ENCODE results near the gene PROX2.

DNA sequence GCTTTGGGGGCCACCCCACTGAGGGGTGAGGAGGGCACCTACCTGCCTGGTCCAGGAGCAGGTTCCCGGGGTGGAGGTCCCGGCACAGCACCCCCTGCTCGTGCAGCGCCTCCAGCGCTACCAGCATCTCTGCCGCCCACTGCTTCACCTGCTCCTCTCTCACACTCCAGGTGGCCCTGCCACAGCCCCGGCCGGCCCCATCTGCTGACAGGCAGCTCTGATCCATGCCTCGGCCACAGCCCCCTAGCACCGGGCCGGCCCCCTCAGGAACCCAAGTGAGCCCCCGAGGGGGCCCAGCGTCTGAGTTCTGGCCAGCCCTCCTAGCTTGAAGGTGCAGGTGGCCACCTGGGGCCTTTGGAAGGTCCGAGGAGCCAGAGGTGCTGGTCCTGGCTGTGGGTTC lies 33.6 kb upstream of the PROX2 start:
- TF ChIP-seq, protein P1, sequence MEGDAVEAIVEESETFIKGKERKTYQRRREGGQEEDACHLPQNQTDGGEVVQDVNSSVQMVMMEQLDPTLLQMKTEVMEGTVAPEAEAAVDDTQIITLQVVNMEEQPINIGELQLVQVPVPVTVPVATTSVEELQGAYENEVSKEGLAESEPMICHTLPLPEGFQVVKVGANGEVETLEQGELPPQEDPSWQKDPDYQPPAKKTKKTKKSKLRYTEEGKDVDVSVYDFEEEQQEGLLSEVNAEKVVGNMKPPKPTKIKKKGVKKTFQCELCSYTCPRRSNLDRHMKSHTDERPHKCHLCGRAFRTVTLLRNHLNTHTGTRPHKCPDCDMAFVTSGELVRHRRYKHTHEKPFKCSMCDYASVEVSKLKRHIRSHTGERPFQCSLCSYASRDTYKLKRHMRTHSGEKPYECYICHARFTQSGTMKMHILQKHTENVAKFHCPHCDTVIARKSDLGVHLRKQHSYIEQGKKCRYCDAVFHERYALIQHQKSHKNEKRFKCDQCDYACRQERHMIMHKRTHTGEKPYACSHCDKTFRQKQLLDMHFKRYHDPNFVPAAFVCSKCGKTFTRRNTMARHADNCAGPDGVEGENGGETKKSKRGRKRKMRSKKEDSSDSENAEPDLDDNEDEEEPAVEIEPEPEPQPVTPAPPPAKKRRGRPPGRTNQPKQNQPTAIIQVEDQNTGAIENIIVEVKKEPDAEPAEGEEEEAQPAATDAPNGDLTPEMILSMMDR (conservative IDR thresholded peaks at IDR 0.05; ENCODE audit: low read length): no peak
- no peak for TF ChIP-seq EZH2phosphoT487 (IDR thresholded peaks at IDR 0.05; ENCODE audit: borderline replicate concordance, low read depth, low read length)

All from OCI-LY7 (cell line).